IPS-NIHi7 (cell line): ENCODE data around the gene UBB.
"Not testable (repeated sequence)": the region's sequence is repeated elsewhere in the genome, so short reads cannot be mapped to it uniquely, and the experiment has no call there.

Source experiments
- DNase-seq: peaks from one replicate; pipeline ENCODE4 v3.0.0; 2012; ENCODE audit warnings: mixed read lengths; ENCODE audit errors: extremely low spot score

The UBB gene

GRCh38 chr17:16374146-16374938, 6.5 kb upstream of the UBB start:
- DNase-seq = no peak

DNA sequence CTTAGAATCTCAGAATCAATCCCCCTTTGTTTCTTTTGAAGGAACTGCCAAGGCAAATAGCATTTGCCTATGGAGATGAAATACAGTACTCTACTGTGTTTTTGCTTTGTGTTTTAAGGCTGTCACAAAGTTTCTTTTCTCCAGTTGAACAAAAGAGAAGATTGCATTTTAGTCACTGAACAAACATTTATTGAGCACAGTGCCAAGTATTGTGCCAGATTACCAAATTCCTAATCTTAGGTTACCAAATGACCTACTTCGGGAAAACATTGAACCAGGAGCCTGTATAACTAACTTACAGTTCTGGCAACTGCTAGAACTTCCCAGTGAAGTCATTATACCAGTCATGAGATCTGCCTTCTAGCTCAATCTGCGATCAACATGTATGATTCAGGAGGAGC, 3.0 kb upstream of the UBB start:
- DNase-seq = no peak

DNA sequence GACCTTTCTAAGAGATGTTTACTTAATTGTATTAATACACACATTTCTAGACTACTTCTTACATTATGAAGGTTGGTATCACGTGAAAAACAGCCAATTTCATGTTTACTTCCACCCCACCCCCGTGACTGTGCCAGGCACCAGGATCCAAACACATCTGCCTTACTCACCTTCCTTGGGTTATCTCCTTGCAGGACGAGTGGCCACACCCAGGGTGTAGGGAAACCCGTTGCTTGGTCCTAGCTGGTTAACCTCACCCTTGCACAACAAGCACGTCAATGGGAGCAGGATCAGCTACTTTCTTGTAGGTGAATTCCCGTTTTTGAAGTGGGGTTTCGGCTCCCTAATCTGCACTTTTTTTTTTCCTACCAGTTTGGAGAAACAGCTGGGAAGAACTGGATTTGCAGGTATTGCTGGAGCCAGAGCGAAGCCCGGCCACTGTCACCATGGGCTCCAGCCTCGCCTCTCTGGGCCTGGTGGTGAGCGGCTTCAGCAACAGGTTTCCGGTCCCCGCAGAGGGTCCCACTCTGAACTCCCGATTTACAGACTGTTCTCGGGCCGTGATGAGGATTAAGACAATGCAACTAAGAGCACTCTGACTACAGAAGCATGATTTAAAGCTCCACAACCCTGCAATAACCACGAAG, 2.1 kb upstream of the UBB start:
- DNase-seq = no peak

DNA sequence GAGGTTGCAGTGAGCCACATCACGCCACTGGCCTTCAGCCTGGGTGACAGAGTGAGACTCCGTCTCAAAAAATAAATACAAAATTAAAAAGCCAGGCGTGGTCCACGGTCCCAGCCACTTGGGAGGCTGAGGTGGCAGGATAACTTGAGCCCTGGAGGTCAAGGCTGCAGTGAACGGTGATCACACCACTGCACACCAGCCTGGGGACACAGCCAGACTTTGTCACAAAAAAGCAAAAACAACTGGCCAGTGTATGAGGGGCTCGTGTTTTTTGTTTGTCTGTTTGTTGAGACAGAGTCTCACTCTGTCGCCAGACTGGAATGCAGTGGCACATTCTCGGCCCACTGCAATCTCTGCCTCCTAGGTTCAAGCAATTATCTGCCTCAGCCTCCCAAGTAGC, 1.2 kb upstream of the UBB start:
- no peak for DNase-seq

GRCh38 chr17:16381496-16381820, 567 bp downstream of the UBB start:
- DNase-seq = no peak

- DNase-seq = no peak
Observed at GRCh38 chr17:16383216-16383615, 2.3 kb downstream of the UBB start.

DNA sequence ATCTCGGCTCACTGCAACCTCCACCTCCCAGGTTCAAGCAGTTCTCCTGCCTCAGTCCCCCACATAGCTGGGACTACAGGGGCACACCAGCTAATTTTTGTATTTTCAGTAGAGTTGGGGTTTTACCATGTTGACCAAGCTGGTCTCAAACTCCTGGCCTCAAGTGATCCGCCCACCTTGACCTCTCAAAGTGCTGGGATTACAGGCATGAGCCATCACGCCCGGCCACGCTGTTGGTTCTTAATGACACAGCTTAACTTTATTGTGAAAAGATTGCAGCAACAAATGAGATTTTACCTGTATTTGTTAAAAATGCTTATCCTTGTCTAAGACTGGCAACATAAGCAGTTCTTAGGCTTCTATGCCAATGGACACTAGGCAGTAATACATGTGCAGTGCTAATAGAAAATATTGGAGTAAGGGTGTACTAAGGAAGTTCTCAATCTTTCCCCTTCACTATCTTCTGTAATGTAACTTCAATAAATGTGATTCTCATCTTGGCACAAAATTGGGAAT, 2.9 kb downstream of the UBB start:
- no peak for DNase-seq

GRCh38 chr17:16384557-16384956, 3.7 kb downstream of the UBB start:
- no peak for DNase-seq

GRCh38 chr17:16386126-16386507, 5.2 kb downstream of the UBB start:
- DNase-seq = not testable (repeated sequence)

DNA sequence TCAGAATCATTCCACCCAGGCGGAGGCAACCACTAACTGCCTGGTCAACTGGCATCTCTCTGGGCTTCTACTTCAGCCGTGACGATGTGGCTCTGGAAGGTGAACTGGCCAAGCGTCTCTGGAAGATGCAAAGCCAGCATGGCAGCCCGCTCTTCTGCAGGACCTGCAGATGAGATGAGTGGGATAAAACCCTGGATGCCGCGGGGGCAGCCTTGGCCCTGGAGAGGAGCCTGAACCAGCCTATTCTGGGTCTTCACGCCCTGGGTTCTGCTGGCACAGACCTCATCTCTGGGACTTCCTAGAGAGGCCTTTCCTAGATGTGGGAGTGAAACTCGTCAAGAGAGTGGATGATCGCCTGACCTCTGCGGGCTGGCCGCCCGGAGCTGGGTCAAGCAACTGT, 10.6 kb downstream of the UBB start:
- DNase-seq = no peak

GRCh38 chr17:16392491-16392890, 11.6 kb downstream of the UBB start:
- not testable (repeated sequence) for DNase-seq

DNA sequence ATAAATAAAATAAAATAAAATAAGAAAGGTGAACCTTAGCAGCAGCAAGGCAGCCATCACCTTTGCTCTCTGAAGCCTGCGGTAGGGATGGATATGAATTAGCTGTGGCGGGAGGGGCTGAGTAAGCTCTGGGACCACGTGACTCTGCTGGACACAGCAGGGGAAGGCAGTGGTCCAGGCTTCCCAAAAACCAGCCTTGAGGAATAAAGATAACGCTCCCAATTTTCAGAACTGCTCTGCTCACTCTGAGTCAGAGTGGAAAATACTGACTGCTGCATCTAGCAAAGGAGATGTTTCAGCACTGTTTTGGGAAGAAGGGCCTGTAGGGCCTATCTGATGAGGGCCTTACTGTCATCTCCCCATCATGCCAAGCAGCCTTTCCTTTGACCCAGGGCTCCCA, 15.0 kb downstream of the UBB start:
- DNase-seq = not testable (repeated sequence)

GRCh38 chr17:16396693-16397092, 15.8 kb downstream of the UBB start:
- not testable (repeated sequence) for DNase-seq

- peak; percentile 11 for DNase-seq
Observed at GRCh38 chr17:16398270-16399267, 17.7 kb downstream of the UBB start.

GRCh38 chr17:16403847-16404246, 23.0 kb downstream of the UBB start:
- DNase-seq = not testable (repeated sequence)

DNA sequence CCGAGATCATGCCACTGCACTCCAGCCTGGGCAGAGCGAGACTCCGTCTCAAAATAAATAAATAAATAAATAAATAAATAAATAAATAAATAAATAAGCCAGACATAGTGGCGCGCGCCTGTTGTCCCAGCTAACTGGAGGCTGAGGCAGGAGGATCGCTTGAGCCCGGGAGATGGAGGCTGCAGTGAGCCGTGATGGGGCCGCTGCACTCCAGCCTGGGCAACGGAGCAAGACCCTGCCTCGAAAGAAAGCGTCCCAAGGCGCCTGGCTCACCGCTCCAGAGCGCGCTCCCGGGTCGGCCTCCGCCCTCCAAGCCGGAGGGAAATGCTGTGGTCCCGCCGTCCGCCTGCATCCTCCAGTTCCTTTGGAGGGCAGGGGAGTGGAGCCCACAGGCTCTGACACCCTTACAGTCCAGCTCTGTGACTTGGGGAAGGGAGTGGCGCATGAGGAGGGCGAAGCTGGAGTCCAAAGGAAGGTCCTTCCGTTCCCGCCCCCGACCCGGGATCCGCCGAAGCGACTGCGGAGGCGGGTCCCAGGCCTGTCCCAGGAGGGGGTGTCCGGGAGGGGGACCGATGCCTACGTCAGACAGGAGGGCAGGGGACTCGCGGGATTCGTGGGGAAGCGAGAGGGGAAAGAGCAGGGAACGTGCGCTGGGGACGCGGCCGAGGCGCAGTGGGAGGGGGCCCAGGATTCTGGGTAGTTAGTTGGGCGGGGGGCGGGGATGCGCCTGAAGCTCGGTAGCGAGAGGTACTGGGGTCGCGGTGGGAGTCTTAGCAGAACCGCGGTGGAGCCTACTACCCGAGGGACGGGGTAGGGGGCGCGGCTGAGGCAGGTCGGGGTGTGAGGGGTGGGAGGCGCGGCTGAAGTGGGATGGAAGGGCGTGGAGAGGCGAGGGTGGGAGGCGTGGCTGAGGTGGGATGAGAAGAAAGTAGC, 26.1 kb downstream of the UBB start:
- peak; percentile 83 for DNase-seq

GRCh38 chr17:16407911-16408588, 27.2 kb downstream of the UBB start:
- peak; percentile 36 for DNase-seq

DNA sequence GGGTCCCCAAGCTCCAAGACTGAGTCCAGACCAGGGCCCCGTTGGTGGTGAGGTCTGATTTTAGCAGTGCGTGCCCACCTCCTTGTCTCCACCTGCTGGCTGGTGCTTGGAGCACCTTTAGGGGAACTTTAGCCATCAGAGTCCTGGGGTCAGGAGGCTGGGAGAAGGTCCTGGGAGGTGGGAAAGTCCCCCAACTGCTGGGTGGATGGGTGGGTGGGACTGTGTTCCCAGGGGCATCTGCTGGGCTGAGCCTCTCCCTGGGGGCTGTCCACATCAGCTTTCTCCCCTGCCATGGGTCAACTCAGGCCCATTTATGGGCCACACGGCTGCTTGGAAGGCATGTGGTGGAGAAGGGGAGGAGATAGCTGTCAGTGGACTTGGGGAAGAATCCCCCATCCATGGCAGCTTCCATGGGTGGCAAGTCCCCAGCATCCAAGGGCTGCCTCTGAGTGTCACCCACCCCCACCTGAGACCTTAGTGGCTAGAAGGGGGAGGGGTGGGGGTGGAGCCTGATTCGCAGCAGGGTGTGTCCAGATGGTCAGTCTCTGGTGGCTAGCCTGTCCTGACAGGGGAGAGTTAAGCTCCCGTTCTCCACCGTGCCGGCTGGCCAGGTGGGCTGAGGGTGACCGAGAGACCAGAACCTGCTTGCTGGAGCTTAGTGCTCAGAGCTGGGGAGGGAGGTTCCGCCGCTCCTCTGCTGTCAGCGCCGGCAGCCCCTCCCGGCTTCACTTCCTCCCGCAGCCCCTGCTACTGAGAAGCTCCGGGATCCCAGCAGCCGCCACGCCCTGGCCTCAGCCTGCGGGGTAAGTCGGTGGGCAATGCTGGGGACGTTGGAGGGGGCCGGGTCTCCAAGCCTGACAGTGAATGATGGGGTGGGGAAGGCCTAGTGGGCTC, 34.4 kb downstream of the UBB start, which contains the start of gene TRPV2:
TRPV2 (plus strand) TSS at position 541 of the 894 bp plus-strand sequence. CDS start 2,098 bp downstream, outside the sequence.
- peak; percentile 73 for DNase-seq

DNA sequence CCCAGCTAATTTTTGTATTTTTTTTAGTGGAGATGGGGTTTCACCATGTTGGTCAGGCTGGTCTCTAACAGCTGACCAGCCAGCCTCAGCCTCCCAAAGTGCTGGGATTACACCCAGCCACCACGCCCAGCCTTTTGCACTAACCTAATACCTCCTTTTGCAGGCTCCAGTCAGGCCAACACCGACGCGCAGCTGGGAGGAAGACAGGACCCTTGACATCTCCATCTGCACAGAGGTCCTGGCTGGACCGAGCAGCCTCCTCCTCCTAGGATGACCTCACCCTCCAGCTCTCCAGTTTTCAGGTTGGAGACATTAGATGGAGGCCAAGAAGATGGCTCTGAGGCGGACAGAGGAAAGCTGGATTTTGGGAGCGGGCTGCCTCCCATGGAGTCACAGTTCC, 36.5 kb downstream of the UBB start:
- no peak for DNase-seq
